IPS-11a (cell line): ENCODE measurements around the gene ZNF423.

Experiments used
- H3K4me3 ChIP-seq: one replicate; pipeline ENCODE4 v1.5.1; 2013; ENCODE audit warnings: low read depth, low read length, control low read depth

ZNF423 gene

DNA sequence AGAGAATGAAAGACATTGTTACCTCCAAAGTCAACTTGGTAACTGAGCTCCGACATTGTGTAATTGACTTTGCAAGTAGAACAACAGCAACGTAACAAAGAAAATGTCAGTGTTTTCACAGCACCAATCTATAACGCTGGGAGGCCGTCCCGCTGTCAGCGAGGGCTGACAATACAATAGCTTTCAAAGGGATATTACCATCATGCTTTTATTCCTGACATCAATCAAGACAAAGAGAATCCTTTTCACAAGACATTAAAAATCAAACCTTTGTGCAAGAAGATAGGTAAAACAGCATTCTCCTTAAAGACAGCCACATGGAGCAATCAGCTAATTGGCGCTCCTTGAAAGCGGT is 6.2 kb downstream of the ZNF423 start:
- H3K4me3 ChIP-seq = no peak overlapping the region

DNA sequence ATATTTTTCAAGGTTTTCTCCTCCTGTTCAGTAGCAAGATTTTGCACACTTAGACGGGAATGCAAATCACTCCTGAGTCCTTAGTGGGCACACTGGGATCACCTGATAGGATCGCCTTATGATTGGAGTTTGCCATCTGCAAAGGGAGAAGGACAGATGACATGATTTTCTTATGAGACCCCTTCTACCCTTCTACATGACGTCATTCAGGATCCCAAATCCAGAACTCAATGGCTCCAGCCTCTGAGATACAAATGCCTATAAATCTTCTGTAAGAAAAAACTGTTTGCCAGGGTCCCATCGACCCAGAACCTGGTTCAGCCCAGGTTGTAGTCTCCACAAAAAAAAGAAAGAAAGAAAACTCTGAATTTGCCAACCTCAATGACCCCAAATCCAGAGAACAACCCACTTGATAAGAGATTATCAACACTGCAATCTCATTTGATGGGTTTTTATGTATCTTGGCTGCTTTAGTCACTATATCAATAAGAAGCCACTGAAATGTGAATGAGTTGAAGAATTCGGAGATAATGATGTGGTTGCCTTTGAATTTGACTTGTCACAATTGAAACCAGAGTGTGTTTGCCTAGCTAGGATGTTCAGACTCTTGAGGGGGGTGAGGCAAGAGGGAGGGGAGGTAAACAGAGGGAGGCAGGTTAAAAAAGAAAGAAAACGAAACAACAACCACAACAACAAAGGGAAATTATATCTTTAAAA is 6.7 kb downstream of the ZNF423 start:
- H3K4me3 ChIP-seq = no peak overlapping the region

DNA sequence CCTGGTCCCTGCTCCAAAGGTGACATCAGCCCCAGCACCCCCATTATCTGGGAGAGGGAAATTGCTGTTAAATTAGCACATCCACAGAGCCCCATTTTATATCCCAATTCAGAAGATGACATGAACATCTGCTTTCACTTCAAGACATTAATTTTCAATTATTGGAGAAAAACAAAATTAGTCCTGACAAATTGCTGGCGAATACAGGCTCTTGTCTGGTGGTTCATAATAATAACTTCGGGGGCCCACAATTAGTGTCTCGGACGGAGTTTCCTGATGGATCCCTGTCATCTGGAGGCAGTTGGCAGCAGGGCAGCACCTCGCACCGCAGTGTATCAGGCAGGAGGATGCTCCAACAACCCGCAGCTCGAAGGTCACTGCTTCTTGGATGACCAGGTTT is 7.4 kb downstream of the ZNF423 start:
- H3K4me3 ChIP-seq = no peak overlapping the region

DNA sequence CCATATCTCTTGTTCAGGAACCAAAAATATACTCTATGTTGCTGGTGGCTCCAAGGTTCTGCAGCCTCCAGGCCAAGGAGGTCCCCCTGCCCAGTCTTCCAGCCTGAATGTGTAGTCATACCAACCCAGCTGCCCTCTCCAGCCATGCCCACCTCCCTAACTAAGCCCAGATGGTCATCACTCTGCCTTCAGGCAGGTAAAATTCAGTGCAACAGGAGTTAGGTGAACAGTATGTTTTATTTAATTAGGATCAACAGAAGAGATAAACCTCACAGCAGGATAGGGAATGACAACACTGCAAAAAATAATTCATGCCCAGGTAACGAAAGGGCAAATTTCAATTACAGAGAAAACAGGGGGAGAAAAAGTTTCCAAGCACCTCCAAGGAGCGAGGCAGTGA is 9.1 kb downstream of the ZNF423 start:
- no peak overlapping the region for H3K4me3 ChIP-seq

DNA sequence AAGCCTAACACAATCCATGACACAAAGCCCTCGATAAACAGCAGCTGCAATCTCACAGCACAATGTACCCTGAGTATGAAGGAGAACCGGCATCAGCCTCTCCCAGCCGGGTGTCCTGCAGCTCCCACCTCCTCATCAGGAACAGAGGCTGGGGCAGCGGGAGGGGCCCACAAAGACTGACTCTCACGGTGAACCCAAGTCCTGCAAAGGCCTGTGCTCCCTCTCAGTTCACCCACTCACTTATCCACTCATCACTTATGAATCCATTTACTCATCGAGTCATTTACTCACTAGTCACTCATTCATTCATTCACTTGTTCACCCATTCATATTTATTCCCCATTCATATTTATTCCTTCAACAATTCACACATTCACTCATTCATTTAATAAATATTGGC is 11.6 kb downstream of the ZNF423 start:
- H3K4me3 ChIP-seq = no peak overlapping the region

DNA sequence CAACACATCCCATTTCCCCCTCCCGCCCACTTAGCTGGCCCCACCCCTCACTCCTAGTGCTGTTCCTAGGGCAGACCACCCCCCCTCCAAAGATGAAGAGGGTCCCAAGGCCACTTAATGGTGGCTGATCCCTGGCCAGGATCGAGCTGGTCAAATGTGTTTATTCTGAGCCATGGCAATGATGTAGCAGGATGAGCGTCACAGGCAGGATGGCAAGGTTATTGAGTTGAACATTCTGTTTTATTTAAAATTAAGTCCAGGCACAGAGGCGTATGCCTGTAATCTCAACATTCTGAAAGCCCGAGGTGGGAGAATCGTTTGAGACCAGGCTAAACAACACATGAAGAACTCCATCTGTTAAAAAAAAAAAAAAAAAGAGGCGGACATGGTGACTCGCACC is 12.2 kb downstream of the ZNF423 start:
- no peak overlapping the region for H3K4me3 ChIP-seq

DNA sequence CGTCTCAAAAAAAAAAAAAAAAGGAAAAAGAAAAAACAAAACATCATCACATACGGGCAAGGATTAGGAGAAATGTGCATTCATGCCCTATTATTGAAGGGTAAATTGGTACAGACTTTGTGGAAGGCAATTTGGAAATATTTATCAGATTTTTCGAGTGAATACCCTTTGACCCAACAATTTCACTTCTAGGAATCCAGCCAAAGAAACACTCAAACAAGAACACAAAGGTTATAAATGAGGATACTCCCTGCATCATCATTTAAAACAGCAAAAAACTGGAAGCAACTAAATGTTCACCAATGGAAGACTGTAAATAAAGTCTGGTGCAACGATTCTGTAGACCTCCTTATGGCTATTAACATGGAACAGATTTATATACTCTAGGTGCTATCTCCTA is 12.9 kb downstream of the ZNF423 start:
- no peak overlapping the region for H3K4me3 ChIP-seq

DNA sequence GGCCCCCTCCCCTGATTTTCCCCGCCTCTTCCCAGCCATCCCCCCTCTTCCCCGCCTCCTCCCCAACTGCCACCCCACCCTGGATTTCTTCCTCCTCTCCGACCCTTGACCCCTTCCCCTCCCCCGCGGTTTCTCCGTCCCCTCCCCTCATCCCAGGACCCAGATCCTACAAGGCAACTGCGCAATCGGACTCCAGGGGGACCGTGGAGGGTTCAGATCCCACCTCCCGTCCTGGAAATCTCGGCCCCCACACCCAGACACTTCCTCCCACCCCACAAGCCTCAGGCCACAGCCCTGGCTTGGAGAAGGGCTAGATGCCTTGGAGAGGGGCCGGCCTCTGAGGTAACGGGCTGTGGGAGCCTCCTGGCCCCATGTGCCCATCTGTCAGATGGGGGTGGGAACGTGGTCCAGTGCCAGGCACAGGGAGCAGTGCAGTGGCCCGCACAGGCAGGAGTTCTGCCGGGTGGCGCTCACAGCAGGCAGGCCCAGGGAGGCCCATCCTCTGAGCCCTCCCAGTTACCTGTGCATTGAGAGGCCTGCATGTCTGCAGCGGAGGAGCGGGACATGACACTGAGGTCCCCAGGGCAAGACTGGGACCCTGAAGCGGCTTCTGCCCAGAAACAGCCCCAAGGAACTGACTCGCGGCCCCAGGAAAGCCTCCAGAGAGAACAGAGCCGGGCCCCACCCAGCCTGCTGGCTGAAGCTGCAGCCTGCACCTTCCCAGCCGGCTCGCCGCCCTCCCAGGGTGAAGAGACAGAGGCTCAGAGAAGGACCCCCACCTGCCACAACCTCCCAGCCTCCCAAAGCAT is 16.7 kb downstream of the ZNF423 start:
- no peak overlapping the region for H3K4me3 ChIP-seq

DNA sequence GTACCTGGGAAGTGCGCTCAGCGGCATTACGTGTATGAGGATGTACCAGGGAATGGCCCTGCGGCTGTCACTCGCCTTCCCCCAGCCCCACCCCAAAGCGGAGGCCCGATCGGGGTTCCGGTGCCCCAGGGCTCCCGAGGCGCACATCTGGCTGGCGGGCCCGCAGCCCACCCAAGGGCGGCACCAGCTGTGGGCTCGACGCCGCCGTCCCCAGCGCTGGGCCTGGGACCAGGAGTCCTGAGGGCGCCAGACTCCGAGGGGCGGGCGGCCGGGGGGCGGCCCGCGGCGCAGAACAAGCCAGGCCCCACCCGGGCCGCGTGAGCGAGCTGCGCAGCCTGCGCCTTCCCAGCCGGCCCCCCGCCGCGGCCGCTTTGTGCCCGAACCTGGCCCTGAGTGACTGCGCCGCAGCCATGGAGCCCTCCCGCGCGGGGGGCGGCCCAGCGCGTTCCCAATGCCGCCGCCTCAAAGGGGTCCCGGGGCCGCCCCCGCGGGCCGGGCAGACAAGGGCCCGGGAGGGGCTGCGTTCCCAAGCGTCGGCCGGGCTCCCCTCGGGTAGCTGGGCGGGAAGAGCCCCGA is 17.4 kb downstream of the ZNF423 start:
- peak overlapping the region; percentile 10 for H3K4me3 ChIP-seq

DNA sequence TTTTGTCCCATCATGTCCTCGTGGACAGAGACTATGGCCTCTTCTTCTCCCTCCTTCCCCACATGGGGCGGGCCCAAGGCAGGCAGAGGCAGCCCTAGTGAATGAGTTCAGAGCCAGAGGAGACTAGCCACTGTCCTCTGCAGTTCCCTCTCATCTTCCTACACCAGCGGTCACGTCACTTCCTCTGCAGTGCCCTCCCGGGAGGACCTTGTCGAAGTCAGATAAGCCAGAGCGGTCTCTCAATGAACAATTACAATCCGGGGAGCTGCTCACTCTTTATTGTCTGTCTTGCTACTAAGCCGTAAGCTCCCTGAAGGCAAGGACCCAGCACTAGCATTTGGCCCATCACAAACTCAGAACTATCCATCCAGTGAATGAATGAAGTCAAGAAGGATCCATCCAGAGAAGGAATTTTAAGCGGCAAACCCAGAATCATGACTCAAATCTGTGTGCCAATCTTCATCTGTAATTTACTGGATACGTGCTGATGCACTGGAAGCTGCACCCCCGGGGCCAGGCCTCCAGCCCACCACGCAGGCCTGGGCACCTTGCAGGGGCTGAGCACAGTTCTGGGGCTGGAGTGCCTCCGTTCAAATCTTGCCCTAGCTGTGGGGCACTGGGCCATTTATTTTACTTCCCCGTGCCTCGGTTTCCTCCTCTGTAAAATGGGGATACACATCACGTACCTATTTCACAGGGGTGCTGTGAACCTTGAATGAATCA is 18.1 kb downstream of the ZNF423 start:
- peak overlapping the region; percentile 10 for H3K4me3 ChIP-seq

DNA sequence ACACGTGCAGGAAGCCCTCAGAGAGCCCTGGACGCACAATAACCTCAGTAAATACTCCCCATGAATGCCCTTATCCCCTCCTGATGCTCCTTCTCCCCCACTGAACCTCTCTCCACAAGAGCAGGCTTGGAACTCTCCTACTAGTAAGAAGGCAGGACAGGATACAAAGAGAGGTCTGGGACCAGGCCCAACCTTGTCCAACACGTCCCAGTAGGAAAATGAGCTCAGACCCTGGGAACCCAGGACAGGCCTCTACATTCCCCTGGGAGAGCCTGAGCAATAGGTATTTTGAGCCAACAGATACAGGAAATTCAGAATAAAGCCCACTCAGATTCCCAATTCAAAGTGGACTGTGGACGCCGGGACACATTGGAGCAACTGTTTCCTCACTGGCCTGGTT is 19.2 kb downstream of the ZNF423 start:
- H3K4me3 ChIP-seq = no peak overlapping the region

DNA sequence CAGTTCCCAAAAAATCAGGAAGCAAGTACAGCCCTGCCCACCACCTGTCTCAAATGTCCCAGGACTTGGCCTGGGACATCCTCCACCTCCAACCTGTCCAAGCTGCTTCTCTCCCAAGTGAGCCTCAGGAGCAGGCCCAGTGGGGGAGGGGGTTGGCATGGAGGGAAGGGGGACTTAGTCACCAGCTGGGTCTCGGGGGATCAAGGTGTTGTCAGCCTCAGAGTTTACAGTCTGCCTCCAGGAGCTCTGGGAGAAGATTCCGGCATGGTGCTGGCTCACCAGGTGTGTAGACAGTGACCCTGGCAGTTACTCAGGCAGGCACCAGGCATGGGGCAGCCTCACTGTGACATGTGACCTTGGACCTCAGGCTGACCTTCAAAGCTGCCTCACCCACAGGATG is 19.7 kb downstream of the ZNF423 start:
- no peak overlapping the region for H3K4me3 ChIP-seq

DNA sequence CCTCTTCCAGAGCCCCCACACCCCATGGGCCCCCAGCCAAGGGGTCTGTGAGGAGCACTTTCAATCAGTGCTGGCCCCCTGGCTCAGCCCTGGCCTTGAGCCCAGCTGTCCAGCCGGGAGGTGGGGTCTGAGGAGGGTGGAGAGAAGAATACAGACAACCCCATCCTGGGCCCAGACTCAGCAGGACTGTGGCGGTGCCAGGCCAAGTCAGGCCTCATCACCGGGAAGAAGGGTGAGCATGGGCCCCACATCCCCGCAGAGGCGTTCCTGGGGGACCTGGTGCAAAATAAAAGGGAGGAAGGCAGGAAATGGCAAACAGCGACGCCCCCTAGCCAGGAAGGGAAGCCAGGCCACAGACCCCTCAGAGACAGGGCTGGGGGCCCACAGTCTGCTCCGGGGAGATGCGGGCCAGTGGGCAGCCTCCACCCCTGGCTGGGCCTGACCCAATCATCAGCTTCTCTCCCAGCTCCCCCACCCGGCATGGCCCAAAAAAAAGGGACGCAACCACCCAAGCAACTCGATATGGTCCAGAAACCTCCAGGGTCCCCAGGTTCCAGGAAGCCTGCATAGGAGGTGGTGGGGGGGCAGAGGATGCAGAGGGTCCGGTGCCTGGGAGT is 20.6 kb downstream of the ZNF423 start:
- H3K4me3 ChIP-seq = no peak overlapping the region

DNA sequence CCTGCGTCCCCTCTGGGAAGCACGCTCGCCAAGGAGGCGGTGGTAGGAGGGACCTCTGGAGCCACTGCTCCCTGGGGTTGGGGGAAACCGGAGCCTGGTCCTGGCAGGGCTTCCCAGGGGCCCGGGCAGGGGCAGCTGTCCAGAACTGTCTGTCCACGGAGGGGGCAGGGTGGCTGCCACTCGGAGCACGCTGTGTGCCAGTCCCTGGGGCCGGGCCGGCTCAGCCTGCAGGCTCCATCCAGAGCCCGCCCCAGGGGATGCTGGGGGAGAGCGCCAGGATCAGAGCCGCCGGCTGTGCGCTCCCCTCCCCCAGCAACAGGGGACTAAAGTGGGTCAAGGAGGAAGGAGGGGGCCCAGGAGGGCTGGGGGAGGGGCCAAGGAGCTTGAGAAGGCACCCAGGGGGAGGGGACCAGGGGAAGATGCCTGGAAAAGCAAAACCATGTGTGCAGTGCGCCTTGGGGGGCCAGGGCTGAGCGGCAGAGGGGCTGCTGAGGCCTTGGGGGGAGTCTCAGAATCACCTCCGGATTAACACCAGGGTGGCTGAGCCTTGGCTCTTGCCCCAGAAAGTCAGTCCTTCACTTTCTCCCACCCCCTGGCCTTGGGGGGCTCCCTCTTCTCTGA is 21.3 kb downstream of the ZNF423 start:
- H3K4me3 ChIP-seq = no peak overlapping the region

DNA sequence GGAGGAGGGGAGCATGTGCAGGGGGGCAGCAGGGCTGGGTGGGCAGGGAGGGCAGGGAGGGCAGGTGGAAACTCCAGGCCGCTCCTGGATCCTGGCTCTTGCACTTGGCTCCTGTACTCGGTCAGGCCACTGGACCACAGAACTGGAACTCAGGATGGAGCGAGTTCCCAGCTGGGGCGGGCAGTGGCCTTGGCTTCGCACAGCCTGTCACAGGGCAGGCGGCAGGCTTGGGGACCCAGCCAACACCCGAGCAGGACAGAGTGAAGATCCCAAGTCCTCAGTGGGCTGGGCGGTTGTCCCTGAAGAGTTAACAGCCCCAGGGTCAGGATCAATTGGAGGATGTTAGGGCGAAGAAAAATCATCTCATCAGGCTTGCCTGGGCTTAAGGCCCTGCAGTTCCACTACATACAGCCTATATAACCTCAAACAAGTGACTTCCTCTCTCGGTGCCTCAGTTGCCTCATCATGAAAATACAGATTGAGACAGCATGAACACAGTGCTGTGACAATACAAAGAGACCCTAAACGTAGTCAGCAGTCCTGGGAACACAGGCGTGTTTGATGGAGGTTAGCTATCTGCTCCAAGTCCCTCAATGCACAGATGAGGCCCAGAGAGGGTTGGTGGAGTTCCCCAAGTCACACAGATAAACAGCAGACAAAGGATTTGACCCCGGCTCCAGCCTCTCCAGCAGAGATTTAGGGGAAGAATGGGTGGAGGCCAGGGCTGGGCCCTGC is 21.9 kb downstream of the ZNF423 start:
- H3K4me3 ChIP-seq = no peak overlapping the region

DNA sequence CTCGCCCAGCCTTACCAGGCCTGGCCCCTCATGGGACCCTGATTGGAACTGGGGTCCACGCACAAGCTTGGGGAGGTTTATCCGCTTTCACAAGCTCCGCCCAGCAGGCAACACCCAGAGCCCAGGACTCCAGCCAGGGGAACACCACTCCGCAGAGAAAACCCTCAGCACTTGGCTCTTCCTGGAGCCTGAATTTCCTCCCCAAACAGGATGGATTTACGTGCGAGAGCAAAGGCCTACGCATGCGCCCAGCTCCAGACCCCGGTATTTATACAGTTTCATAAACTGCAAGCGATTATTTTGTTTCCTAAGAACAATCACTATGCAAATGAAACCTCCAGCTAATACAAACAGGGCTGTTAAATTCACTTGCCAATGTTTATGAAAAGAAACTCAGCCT is 22.8 kb downstream of the ZNF423 start:
- no peak overlapping the region for H3K4me3 ChIP-seq

DNA sequence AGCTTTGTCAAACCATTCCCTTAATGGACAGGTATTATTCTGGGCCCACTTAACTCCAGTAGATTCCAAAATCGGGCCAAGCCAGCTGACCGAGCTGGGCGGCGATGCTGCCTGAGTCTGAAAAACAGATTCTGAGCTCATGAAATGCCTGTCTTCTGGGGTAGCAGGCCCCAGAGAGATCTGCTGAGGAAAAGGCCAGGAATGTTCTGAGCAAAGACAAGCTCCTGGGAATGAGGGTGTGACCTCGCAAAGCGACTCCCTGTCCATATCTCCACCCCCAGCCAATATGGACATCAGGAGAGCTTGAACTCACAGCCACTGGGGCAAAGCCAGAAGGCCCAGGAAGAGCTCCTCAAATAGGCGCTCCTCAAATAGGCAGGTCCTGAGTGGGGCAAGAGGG is 23.7 kb downstream of the ZNF423 start:
- H3K4me3 ChIP-seq = no peak overlapping the region

DNA sequence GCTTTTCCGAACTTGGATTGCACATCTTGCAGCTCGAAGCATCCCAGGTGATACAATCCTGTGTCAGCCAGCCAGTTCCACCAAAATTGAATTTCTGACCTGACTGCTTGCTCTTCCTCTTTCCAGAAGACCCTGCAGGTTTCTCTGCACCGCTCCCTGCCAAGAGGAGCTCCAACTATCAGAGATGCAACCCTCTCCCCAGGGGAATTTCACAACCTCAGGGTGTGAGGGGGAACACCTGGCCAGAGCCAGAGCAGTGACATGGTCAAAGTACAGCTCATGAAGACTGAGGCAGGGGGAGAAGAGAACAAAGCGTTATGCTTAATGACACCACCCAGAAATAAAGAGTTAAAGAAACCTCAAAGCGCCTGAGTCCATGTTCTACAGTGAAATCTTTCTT is 25.0 kb downstream of the ZNF423 start:
- no peak overlapping the region for H3K4me3 ChIP-seq

DNA sequence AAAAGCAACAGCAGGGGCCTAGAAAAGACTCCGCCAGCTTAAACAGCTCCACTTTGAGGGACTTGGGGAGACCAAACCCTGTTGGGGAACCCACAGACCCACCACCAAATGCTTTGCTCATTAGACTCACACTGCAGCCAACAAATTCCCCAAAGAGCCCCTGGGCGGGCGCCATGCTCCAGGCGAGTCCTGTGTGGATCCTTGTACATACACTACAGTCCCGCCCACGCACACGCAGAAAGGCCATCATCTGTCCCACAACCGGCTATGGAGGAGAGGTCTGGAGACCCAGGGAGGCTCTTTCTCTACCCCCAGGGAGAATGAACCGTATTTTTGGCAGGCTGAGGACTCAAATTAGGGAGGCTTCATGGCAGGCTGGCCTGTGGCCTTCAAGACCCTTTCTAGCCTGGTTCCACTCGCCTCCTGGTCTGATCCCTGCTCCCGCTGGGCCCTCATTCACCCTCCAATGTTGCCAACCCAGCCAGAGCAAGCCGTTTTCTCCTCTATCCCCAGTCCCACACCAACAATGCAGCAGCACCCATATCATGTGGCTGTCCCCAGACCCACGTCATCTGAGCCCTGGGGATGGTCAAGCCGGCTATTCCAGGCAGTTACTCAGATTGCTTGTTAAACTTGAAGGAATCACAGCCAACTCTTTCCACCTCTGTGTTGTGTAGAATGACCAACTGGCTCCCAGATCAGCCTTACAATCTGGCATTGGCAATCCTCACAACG is 27.2 kb downstream of the ZNF423 start:
- no peak overlapping the region for H3K4me3 ChIP-seq
